HepG2 (cell line): ENCODE results near the gene ANKRD18B.
"Not testable (repeated sequence)": the region's sequence is repeated elsewhere in the genome, so short reads cannot be mapped to it uniquely, and the experiment has no call there.

ENCODE experiments used
- ATF7 ChIP-seq, 2 experiments: fragments of 450-650 bp in 1 of 2; sonication (generic) in 1 of 2; formaldehyde crosslinking in 1 of 2; IDR thresholded peaks; 2 replicates each; pipeline versions ENCODE4 v1.4.0 to v1.6.1; 2016 to 2020; ENCODE audit warnings: antibody characterized with exemption in 1 of 2, mild to moderate bottlenecking in 1 of 2, missing genetic modification reagents in 1 of 2
- CTCF ChIP-seq: sonication (generic); formaldehyde crosslinking; IDR thresholded peaks from 2 replicates; pipeline ENCODE4 v1.5.0; 2020; ENCODE audit warnings: mild to moderate bottlenecking, missing genetic modification reagents, moderate library complexity
- KLF6 ChIP-seq: IDR thresholded peaks from 2 replicates; pipeline ENCODE4 v1.8.0; 2016; ENCODE audit warnings: missing biosample characterization, missing genetic modification reagents
- MEF2D ChIP-seq: sonication (generic); formaldehyde crosslinking; IDR thresholded peaks from 2 replicates; pipeline ENCODE4 v1.5.1; 2020; ENCODE audit warnings: mild to moderate bottlenecking, missing genetic modification reagents
- TCF7 ChIP-seq: sonication (generic); IDR thresholded peaks from 2 replicates; pipeline ENCODE4 v1.6.1; 2016; ENCODE audit warnings: antibody characterized with exemption, low read depth
- USF2 ChIP-seq, 2 experiments: sonication (generic) in 1 of 2; formaldehyde crosslinking in 1 of 2; IDR thresholded peaks; 2 replicates each; pipeline versions ENCODE4 v1.5.1 to v1.6.1; 2011 to 2020; ENCODE audit warnings: borderline replicate concordance in 1 of 2, low read depth in 1 of 2, low read length in 1 of 2, mild to moderate bottlenecking in 1 of 2, missing genetic modification reagents in 1 of 2, moderate library complexity in 1 of 2

GRCh38 chr9:33517934-33518577 lies 6.0 kb upstream of the ANKRD18B start:
- TF ChIP-seq TCF7; KLF6 (CRISPR knock-in tag); ATF7 (IDR thresholded peaks at IDR 0.05); ATF7 (CRISPR knock-in tag; IDR thresholded peaks at IDR 0.05); MEF2D; CTCF (CRISPR knock-in tag); USF2 (IDR thresholded peaks at IDR 0.05; ENCODE audit: low read depth, low read length); USF2 (CRISPR knock-in tag; IDR thresholded peaks at IDR 0.05; ENCODE audit: borderline replicate concordance): not testable (repeated sequence)
